H1 (cell line): Measurements from ENCODE around the gene NT5E. TPM values are rescaled to one million over a fixed set of nuclear protein-coding genes. Genes with fewer than 3 reads are reported as not detected.

Experiments
- CTCF ChIA-PET: fragments of 300-600 bp; sonication (Branson Sonifier 250); formaldehyde crosslinking; loops from one replicate; lab custom pipeline; 2021; ENCODE audit not compliant: partially characterized antibody; lab: Charles Lee
- POLR2A ChIA-PET: fragments of 300-600 bp; sonication (Branson Sonifier 250); formaldehyde crosslinking; loops from one replicate; lab custom pipeline; 2021; ENCODE audit warnings: inconsistent platforms; ENCODE audit not compliant: partially characterized antibody; lab: Charles Lee
- DNase-seq, 2 experiments: peaks; one replicate each; pipeline versions ENCODE4 v3.0.0 to v3.0.0-alpha.2; 2010 to 2022; ENCODE audit warnings: low spot score in 2 of 2, low read depth in 1 of 2, mixed read lengths in 1 of 2
- FAIRE-seq: peaks from 2 replicates; lab custom pipeline; 2011; peaks lifted over from hg19 to GRCh38; lab: Jason Lieb, UNC
- H2AFZ ChIP-seq: 2 replicates; pipeline ENCODE4 v1.8.1; 2012; ENCODE audit warnings: low read length, inconsistent platforms
- H2AK5ac ChIP-seq: 2 replicates; pipeline ENCODE4 v1.6.1; 2013; ENCODE audit warnings: low read depth, low read length
- H2BK120ac ChIP-seq: replicated peaks from 2 replicates; pipeline ENCODE3; 2013; ENCODE audit warnings: low read depth, low read length, inconsistent platforms
- H2BK12ac ChIP-seq: 2 replicates; pipeline ENCODE4 v1.6.1; 2013; ENCODE audit warnings: low read depth, low read length
- H2BK15ac ChIP-seq: 2 replicates; pipeline ENCODE4 v1.6.1; 2013; ENCODE audit warnings: low read length
- H2BK20ac ChIP-seq: 2 replicates; pipeline ENCODE4 v1.6.1; 2013; ENCODE audit warnings: low read length
- H2BK5ac ChIP-seq: 2 replicates; pipeline ENCODE4 v1.6.1; 2013; ENCODE audit warnings: low read depth, low read length
- H3K14ac ChIP-seq: 2 replicates; pipeline ENCODE4 v1.6.1; 2013; ENCODE audit warnings: inconsistent platforms; ENCODE audit not compliant: insufficient read length
- H3K18ac ChIP-seq: 2 replicates; pipeline ENCODE4 v1.6.1; 2013; ENCODE audit warnings: low read length; ENCODE audit errors: extremely low read depth
- H3K23ac ChIP-seq: 2 replicates; pipeline ENCODE4 v1.6.1; 2013; ENCODE audit warnings: inconsistent platforms; ENCODE audit not compliant: insufficient read length
- H3K23me2 ChIP-seq: 2 replicates; pipeline ENCODE4 v1.6.1; 2013; ENCODE audit warnings: low read depth, low read length
- H3K27ac ChIP-seq: 2 replicates; pipeline ENCODE4 v1.6.1; 2011; ENCODE audit warnings: low read depth, low read length, inconsistent platforms
- H3K27me3 ChIP-seq, 4 experiments: replicated peaks in 1 of 4; 1 replicate in 1 of 4; 2 replicates in 3 of 4; pipeline versions ENCODE4 v1.6.1 to v1.8.1; 2011 to 2013; ENCODE audit warnings: low read length in 3 of 4, mild to moderate bottlenecking in 3 of 4, inconsistent platforms in 2 of 4, mixed read lengths in 2 of 4, moderate library complexity in 1 of 4; ENCODE audit not compliant: control insufficient read depth in 3 of 4, insufficient read depth in 3 of 4; ENCODE audit errors: extremely low read depth in 1 of 4
- H3K36me3 ChIP-seq, 4 experiments: 2 replicates each; pipeline versions ENCODE4 v1.6.1 to v1.8.1; 2011 to 2013; ENCODE audit warnings: mild to moderate bottlenecking in 4 of 4, low read length in 3 of 4, moderate library complexity in 2 of 4, control low read depth in 1 of 4, inconsistent platforms in 1 of 4; ENCODE audit not compliant: insufficient read depth in 4 of 4, control insufficient read depth in 2 of 4
- H3K4ac ChIP-seq: replicated peaks from 2 replicates; pipeline ENCODE3; 2013; ENCODE audit warnings: low read length, low read depth, mixed read lengths, inconsistent platforms; ENCODE audit not compliant: insufficient read length
- H3K4me1 ChIP-seq, 4 experiments: replicated peaks in 1 of 4; 1 replicate in 1 of 4; 2 replicates in 3 of 4; pipeline versions ENCODE4 v1.6.1 to v1.8.1; 2011 to 2013; ENCODE audit warnings: low read length in 3 of 4, inconsistent platforms in 2 of 4, mixed read lengths in 1 of 4; ENCODE audit not compliant: insufficient read depth in 4 of 4, control insufficient read depth in 3 of 4
- H3K4me2 ChIP-seq, 2 experiments: 2 replicates each; pipeline versions ENCODE4 v1.6.1 to v1.8.1; 2011 to 2013; ENCODE audit warnings: low read depth in 2 of 2, low read length in 2 of 2, control low read depth in 1 of 2, inconsistent platforms in 1 of 2, mild to moderate bottlenecking in 1 of 2; ENCODE audit not compliant: insufficient read depth in 1 of 2
- H3K4me3 ChIP-seq, 4 experiments: fragments of 200-600, 300-600 bp in 1 of 4; sonication (generic), shearing (Covaris generic), sonication (Bioruptor Twin) in 1 of 4; 2 replicates each; pipeline versions ENCODE4 v1.5.1 to v1.8.1; 2011 to 2016; ENCODE audit warnings: low read length in 4 of 4, low read depth in 3 of 4, control low read depth in 2 of 4, inconsistent platforms in 2 of 4, mild to moderate bottlenecking in 2 of 4, mixed read lengths in 1 of 4, moderate library complexity in 1 of 4; ENCODE audit not compliant: insufficient read depth in 2 of 4; ENCODE audit errors: extremely low read depth in 1 of 4
- H3K56ac ChIP-seq: replicated peaks from 2 replicates; pipeline ENCODE3; 2013; ENCODE audit warnings: low read depth, mild to moderate bottlenecking, mixed read lengths, low read length, inconsistent platforms; ENCODE audit not compliant: insufficient read length
- H3K79me1 ChIP-seq: 2 replicates; pipeline ENCODE4 v1.6.1; 2013; ENCODE audit warnings: low read depth, low read length, control low read depth
- H3K79me2 ChIP-seq, 2 experiments: 2 replicates each; pipeline versions ENCODE4 v1.6.1 to v1.8.1; 2012 to 2013; ENCODE audit warnings: low read length in 2 of 2, mild to moderate bottlenecking in 2 of 2, inconsistent platforms in 1 of 2; ENCODE audit not compliant: insufficient read depth in 2 of 2, control insufficient read depth in 1 of 2
- H3K9ac ChIP-seq, 4 experiments: replicated peaks in 1 of 4; 1 replicate in 1 of 4; 2 replicates in 3 of 4; pipeline versions ENCODE4 v1.6.1 to v1.8.1; 2011 to 2013; ENCODE audit warnings: low read depth in 3 of 4, low read length in 3 of 4, control low read depth in 2 of 4, mild to moderate bottlenecking in 2 of 4, moderate library complexity in 2 of 4, inconsistent platforms in 1 of 4; ENCODE audit errors: extremely low read depth in 1 of 4
- H3K9me3 ChIP-seq, 2 experiments: 2 replicates each; pipeline versions ENCODE4 v1.6.1 to v1.8.1; 2012 to 2013; ENCODE audit warnings: mild to moderate bottlenecking in 2 of 2, moderate library complexity in 2 of 2, control low read depth in 1 of 2, inconsistent platforms in 1 of 2, low read depth in 1 of 2, low read length in 1 of 2, mixed read lengths in 1 of 2; ENCODE audit not compliant: insufficient read depth in 2 of 2
- H4K20me1 ChIP-seq, 2 experiments: replicated peaks in 1 of 2; 2 replicates each; pipeline versions ENCODE3 to v1.8.1; 2011 to 2013; ENCODE audit warnings: inconsistent platforms in 2 of 2, low read length in 2 of 2, mild to moderate bottlenecking in 1 of 2; ENCODE audit not compliant: insufficient read depth in 2 of 2, control insufficient read depth in 1 of 2
- H4K5ac ChIP-seq: 2 replicates; pipeline ENCODE4 v1.6.1; 2013; ENCODE audit warnings: low read length, low read depth, mixed read lengths, inconsistent platforms; ENCODE audit not compliant: insufficient read length
- H4K8ac ChIP-seq: 2 replicates; pipeline ENCODE4 v1.8.0; 2013; ENCODE audit warnings: mild to moderate bottlenecking, moderate library complexity, low read length, inconsistent platforms; ENCODE audit not compliant: insufficient read depth; ENCODE audit errors: extremely low read depth
- H4K91ac ChIP-seq: replicated peaks from 2 replicates; pipeline ENCODE3; 2013; ENCODE audit warnings: low read length, mixed read lengths, inconsistent platforms; ENCODE audit not compliant: insufficient read length
- JUND ChIP-seq: IDR thresholded peaks from 2 replicates; pipeline ENCODE4 v1.6.1; 2011; ENCODE audit warnings: mild to moderate bottlenecking, improper control_type of control experiment, low read length
- SUZ12 ChIP-seq: fragments of 200-600 bp; sonication (generic); IDR thresholded peaks from 2 replicates; pipeline ENCODE4 v1.6.1; 2012; ENCODE audit warnings: mild to moderate bottlenecking, inconsistent platforms, low read length, moderate library complexity, mixed read lengths
- WGBS, 2 experiments: shearing (Covaris generic) in 1 of 2; methylation state at CpG; one replicate each; pipeline versions ENCODE4 v1.1.6 to v1.1.7; 2013 to 2015; ENCODE audit warnings: low lambda C conversion rate in 2 of 2, mixed read lengths in 2 of 2, inconsistent platforms in 1 of 2, low coverage in 1 of 2, missing lambda C conversion rate in 1 of 2; ENCODE audit not compliant: insufficient replicate concordance in 2 of 2, insufficient coverage in 1 of 2, insufficient read length in 1 of 2; ENCODE audit errors: extremely low coverage in 1 of 2, missing lambda C conversion rate in 1 of 2; 5-methylcytosine and 5-hydroxymethylcytosine counted together
- polyA plus RNA-seq, 7 experiments: library from polyadenylated mRNA; depleted of rRNA in 3 of 7; stranded (reverse) in 5 of 7; unstranded in 2 of 7; fragments of >200 nt in 5 of 7; fragments of 200-250 nt in 2 of 7; gene quantifications; 1 replicate in 5 of 7; 2 replicates in 1 of 7; 4 replicates in 1 of 7; pipeline versions ENCODE4 v1.2.1 to v1.2.3, GENCODE V29; 2011 to 2013; ENCODE audit warnings: missing spikeins in 2 of 7, mixed read lengths in 2 of 7
- total RNA-seq: library from RNA; stranded (reverse); fragmentation: NEBNext Ultra II Directional; extraction: Animal tissue kit (Norgen Biotek cat#: 25700); gene quantifications from 2 replicates; pipeline ENCODE4 v1.2.1, GENCODE V29; 2021

NT5E gene
- total and polyA plus RNA-seq, 2 of the 8 experiments (the other 6 are each of a cell fraction or from before 2014, with no cell fraction given): 0.74 to 1.5 TPM

DNA sequence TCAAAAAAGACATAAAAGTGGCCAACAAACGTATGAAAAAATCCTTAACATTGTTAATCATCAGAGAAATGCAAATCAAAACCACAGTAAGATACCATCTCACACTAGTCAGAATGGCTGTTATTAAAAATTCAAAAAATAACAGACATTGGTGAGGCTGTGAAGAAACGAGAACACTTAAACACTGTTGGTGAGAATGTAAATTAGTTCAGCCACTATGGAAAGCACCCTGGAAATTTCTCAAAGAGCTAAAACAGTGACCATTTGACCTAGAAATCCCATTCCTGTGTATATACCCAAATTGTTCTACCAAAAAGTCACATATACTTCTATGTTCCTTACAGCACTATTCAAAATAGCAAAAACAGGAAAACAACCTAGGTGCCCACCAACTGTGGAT lies 24.9 kb upstream of the NT5E start:
- Histone ChIP-seq H3K79me1 (no peaks in the 10 kb centered on the region), H3K4me2 (no peak overlapping the region), H3K27me3 (no peaks in the 10 kb centered on the region), H2BK20ac (no peak overlapping the region), H3K9ac (no peak overlapping the region), H2AK5ac (no peak overlapping the region), H2BK12ac (no peak overlapping the region), H3K79me2 (no peaks in the 10 kb centered on the region), H3K4me3 (no peak overlapping the region), H3K23ac (no peak overlapping the region), H2BK15ac (no peak overlapping the region), H3K18ac (no peak overlapping the region), H3K9me3 (peaks cover 0 to 3% of the 10 kb centered on the region in 2 experiments; a peak in 2 of 4 replicates), H2AFZ (no peak overlapping the region), H4K20me1 (no peaks in the 10 kb centered on the region), H3K4me1 (no peaks in the 10 kb centered on the region), H3K4ac (no peak overlapping the region), H3K27ac (no peak overlapping the region), H3K23me2 (no peaks in the 10 kb centered on the region), H4K5ac (no peak overlapping the region), H3K14ac (no peak overlapping the region), H4K91ac (no peak overlapping the region), H2BK120ac (no peak overlapping the region), H4K8ac (no peak overlapping the region), H2BK5ac (no peak overlapping the region), H3K56ac (no peak overlapping the region), H3K36me3 (no peaks in the 10 kb centered on the region)
- CTCF ChIA-PET: no interaction called here
- POLR2A ChIA-PET: no interaction called here
- TF ChIP-seq SUZ12 (no peak), JUND (no peak)
- 81% methylated on average over 2 of the region's 2 CpGs; no CpG with 5 or more reads in 1 of the 2 experiments for WGBS, 2 experiments
- FAIRE-seq (no peak), DNase-seq (no peak)
